A549 treated with CORT108297 at 1 μM for 4 hours (cell line): ENCODE measurements around the gene DTD1. TPM values are rescaled to one million over a fixed set of nuclear protein-coding genes. Genes with fewer than 3 reads are reported as not detected.

Source experiments
- total RNA-seq: library from RNA; stranded (reverse); fragments of 200-300 nt; extraction: Qiagen RNA extraction; gene quantifications from 5 replicates; pipeline ENCODE4 v1.2.3, GENCODE V29; 2022

The DTD1 gene
- total RNA-seq, result 77.6 to 82.6 TPM (median 77.9 TPM) in 5 replicates

GRCh38 chr20:18587665-18588573, at the start of gene DTD1:
Gene DTD1, plus strand, starts transcription at chr20:18588054. Its CDS starts 19 bp downstream, at chr20:18588073.

GRCh38 chr20:18566892-18567738, 20.7 kb upstream of the DTD1 start, which contains the start of gene SMIM26:
Gene SMIM26, plus strand, starts transcription at chr20:18567432. Its CDS starts 47 bp downstream, at chr20:18567479.

DNA sequence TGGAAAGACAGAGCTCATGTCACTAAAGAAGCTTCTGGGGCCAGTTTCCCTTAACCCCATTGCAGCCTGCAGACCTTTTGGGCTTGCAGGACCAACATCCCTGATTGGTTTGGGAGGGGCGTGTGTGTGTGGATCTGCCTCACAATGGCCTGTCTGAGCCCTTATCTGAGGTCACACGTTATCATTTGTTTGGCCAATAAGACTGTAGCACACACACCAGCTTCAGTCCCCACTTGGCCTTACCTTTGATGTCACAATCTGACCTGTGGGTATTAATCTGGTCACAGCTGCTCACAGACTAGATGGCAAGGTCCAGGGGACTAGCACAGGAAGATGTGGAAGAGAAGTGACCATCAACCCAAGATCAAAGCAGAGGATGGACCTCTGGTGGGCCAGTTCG, 225.6 kb downstream of the DTD1 start, which contains the start of gene SCP2D1:
Gene SCP2D1, plus strand, starts transcription at position 301 of the 400 bp plus-strand sequence. Its CDS starts 33 bp downstream, at position 334.

Other genes starting within 250 kb of the DTD1 start
- gene DZANK1, start 121.0 kb upstream of the DTD1 start, total RNA-seq, result 2.7 to 3.0 TPM (median 2.8 TPM) in 5 replicates
- 14.1 to 23.6 TPM (median 15.2 TPM) in 5 replicates for gene POLR3F, start 120.7 kb upstream of the DTD1 start, total RNA-seq
- 12.8 to 15.6 TPM (median 14.6 TPM) in 5 replicates for gene RBBP9, start 90.8 kb upstream of the DTD1 start, total RNA-seq
- gene SEC23B, start 80.1 kb upstream of the DTD1 start, total RNA-seq, result 57.0 to 61.8 TPM (median 59.4 TPM) in 5 replicates
- gene SMIM26, start 20.6 kb upstream of the DTD1 start, total RNA-seq, result 134 to 169 TPM (median 135 TPM) in 5 replicates
- gene SCP2D1, start 225.7 kb downstream of the DTD1 start, total RNA-seq, result not detected in 5 replicates